Transverse colon (tissue), 4 donors: ENCODE data around the gene SPTBN1.

Source experiments
- EP300 ChIP-seq: sonication (generic); formaldehyde crosslinking; IDR thresholded peaks from one replicate; pipeline ENCODE4 v1.6.1; 2017; ENCODE audit warnings: antibody characterized with exemption, low read depth
- POLR2A ChIP-seq: fragments of 450-650 bp; IDR thresholded peaks from one replicate; pipeline ENCODE4 v1.6.1; 2016; ENCODE audit warnings: antibody characterized with exemption, mild to moderate bottlenecking, moderate library complexity
- POLR2AphosphoS5 ChIP-seq, 3 donors: sonication (generic); formaldehyde crosslinking; IDR thresholded peaks; one replicate each; pipeline ENCODE4 v1.6.1; 2016; ENCODE audit warnings: antibody characterized with exemption in 3 of 3
- TF ChIP-seq, protein P1 (sequence below), 5 experiments: fragments of 200-600 bp in 3 of 5; fragments of 450-650 bp in 2 of 5; sonication (generic) in 3 of 5; IDR thresholded peaks; 1 replicate in 2 of 5; 2 replicates in 3 of 5; pipeline ENCODE4 v1.5.1; 2016 to 2017; ENCODE audit warnings: antibody characterized with exemption in 5 of 5, inconsistent platforms in 3 of 5, mild to moderate bottlenecking in 2 of 5, moderate library complexity in 1 of 5

DNA sequence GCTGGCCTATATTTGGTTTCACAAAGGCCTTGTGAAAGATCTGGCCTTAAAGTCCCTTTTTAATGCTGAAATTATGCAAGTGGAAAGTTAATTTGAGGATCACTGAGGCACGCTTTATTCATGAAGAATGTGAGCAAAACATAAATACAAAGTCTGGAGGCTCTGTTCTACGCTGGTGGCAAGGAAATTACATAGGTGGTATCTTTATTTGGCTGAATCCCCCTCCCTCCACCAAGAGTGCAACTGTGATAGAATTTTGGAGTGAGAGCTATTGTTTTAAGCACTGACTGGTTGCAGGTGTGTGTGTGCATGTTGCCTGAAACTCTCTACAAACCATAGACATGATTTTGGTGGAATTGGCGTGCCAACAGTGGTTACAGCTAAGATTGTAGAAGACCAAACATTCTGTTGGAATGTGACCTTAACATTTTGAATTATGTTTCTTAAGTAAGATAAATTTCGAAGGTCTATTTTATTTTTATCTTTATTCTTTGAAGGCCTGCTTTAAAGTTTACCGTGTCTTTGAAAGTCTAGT, 114.3 kb downstream of the SPTBN1 start:
- TF ChIP-seq, protein P1, sequence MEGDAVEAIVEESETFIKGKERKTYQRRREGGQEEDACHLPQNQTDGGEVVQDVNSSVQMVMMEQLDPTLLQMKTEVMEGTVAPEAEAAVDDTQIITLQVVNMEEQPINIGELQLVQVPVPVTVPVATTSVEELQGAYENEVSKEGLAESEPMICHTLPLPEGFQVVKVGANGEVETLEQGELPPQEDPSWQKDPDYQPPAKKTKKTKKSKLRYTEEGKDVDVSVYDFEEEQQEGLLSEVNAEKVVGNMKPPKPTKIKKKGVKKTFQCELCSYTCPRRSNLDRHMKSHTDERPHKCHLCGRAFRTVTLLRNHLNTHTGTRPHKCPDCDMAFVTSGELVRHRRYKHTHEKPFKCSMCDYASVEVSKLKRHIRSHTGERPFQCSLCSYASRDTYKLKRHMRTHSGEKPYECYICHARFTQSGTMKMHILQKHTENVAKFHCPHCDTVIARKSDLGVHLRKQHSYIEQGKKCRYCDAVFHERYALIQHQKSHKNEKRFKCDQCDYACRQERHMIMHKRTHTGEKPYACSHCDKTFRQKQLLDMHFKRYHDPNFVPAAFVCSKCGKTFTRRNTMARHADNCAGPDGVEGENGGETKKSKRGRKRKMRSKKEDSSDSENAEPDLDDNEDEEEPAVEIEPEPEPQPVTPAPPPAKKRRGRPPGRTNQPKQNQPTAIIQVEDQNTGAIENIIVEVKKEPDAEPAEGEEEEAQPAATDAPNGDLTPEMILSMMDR (IDR thresholded peaks at IDR 0.05) = no peak
- TF ChIP-seq POLR2AphosphoS5 (IDR thresholded peaks at IDR 0.05) (no peak), POLR2A (no peak), EP300 (no peak)
